B cell (primary cell): ENCODE data around the gene RPS5.

Source experiments
- EZH2 ChIP-seq: IDR thresholded peaks from 2 replicates; pipeline ENCODE4 v1.6.1; 2012; ENCODE audit warnings: borderline replicate concordance, low read depth, mild to moderate bottlenecking, moderate library complexity, low read length; ENCODE audit not compliant: insufficient read depth, poor library complexity, severe bottlenecking
- TF ChIP-seq, protein P1 (sequence below): fragments of 200-600 bp; IDR thresholded peaks from one replicate; pipeline ENCODE4 v1.8.0; 2022; ENCODE audit warnings: antibody characterized with exemption, mild to moderate bottlenecking

DNA sequence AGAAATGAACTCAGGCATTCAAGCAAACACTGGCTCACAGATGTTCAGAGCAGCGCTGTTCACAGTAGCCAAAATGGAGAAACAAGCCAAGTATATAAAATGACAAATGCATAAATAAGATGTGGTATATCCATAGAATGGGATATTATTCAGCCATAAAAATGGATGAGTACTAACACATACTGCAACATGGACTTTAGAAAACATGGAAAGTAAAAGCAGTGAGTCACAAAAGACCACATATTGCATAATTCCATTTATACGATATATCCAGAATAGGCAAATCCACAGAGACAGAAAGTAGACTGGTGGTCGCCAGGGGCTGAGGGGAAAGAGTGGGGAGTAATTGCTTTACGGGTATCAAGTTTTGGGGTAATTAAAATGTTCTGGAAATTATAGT lies 12.9 kb upstream of the RPS5 start:
- no peak for TF ChIP-seq EZH2
- TF ChIP-seq, protein P1, sequence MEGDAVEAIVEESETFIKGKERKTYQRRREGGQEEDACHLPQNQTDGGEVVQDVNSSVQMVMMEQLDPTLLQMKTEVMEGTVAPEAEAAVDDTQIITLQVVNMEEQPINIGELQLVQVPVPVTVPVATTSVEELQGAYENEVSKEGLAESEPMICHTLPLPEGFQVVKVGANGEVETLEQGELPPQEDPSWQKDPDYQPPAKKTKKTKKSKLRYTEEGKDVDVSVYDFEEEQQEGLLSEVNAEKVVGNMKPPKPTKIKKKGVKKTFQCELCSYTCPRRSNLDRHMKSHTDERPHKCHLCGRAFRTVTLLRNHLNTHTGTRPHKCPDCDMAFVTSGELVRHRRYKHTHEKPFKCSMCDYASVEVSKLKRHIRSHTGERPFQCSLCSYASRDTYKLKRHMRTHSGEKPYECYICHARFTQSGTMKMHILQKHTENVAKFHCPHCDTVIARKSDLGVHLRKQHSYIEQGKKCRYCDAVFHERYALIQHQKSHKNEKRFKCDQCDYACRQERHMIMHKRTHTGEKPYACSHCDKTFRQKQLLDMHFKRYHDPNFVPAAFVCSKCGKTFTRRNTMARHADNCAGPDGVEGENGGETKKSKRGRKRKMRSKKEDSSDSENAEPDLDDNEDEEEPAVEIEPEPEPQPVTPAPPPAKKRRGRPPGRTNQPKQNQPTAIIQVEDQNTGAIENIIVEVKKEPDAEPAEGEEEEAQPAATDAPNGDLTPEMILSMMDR: no peak
